Neuronal stem cell (in vitro differentiated cells): ENCODE data around the gene CERCAM.
A peak's percentile ranks its signal among the peaks of the same experiment; 100 is the strongest.

Source experiments
- DNase-seq: peaks from one replicate; pipeline ENCODE4 v3.0.0-alpha.2; 2013; ENCODE audit warnings: low spot score
- H2AFZ ChIP-seq: one replicate; pipeline ENCODE4 v1.6.1; 2013; ENCODE audit warnings: mild to moderate bottlenecking, low read length, inconsistent platforms
- H2AK5ac ChIP-seq: 2 replicates; pipeline ENCODE4 v1.6.1; 2013; ENCODE audit warnings: low read depth, mild to moderate bottlenecking, inconsistent platforms, low read length, moderate library complexity, mixed read lengths
- H2BK120ac ChIP-seq: 2 replicates; pipeline ENCODE4 v1.6.1; 2013; ENCODE audit warnings: low read depth, mild to moderate bottlenecking, inconsistent platforms, low read length, moderate library complexity, mixed read lengths
- H2BK12ac ChIP-seq: one replicate; pipeline ENCODE4 v1.6.1; 2013; ENCODE audit warnings: low read length, inconsistent platforms
- H2BK15ac ChIP-seq: 2 replicates; pipeline ENCODE4 v1.6.1; 2013; ENCODE audit warnings: mild to moderate bottlenecking, low read length, inconsistent platforms, mixed read lengths
- H2BK5ac ChIP-seq: one replicate; pipeline ENCODE4 v1.6.1; 2013; ENCODE audit warnings: inconsistent platforms, mild to moderate bottlenecking, low read length, moderate library complexity
- H3K14ac ChIP-seq: one replicate; pipeline ENCODE4 v1.6.1; 2013; ENCODE audit warnings: low read length, inconsistent platforms
- H3K18ac ChIP-seq: 2 replicates; pipeline ENCODE4 v1.6.1; 2013; ENCODE audit warnings: low read length, inconsistent platforms
- H3K23ac ChIP-seq: 2 replicates; pipeline ENCODE4 v1.6.1; 2013; ENCODE audit warnings: low read depth, mild to moderate bottlenecking, mixed read lengths, low read length, inconsistent platforms; ENCODE audit not compliant: poor library complexity
- H3K27ac ChIP-seq: replicated peaks from 3 replicates; pipeline ENCODE4 v1.5.1; 2013; ENCODE audit warnings: low read length, inconsistent platforms
- H3K27me3 ChIP-seq, 3 experiments: 2 replicates each; pipeline ENCODE4 v1.6.1; 2013; ENCODE audit warnings: low read length in 3 of 3, mild to moderate bottlenecking in 2 of 3, inconsistent platforms in 1 of 3, low read depth in 1 of 3, mixed read lengths in 1 of 3, moderate library complexity in 1 of 3; ENCODE audit not compliant: control insufficient read depth in 3 of 3, insufficient read depth in 3 of 3
- H3K36me3 ChIP-seq, 2 donors: replicated peaks in 1 of 2; 2 replicates each; pipeline ENCODE4 v1.6.1; 2013; ENCODE audit warnings: low read length in 2 of 2; ENCODE audit not compliant: control insufficient read depth in 2 of 2, insufficient read depth in 2 of 2
- H3K4ac ChIP-seq: 2 replicates; pipeline ENCODE4 v1.6.1; 2013; ENCODE audit warnings: inconsistent platforms, mild to moderate bottlenecking, low read length, moderate library complexity
- H3K4me1 ChIP-seq, 2 donors: 1 replicate in 1 of 2; 2 replicates in 1 of 2; pipeline ENCODE4 v1.6.1; 2013; ENCODE audit warnings: low read length in 2 of 2, low read depth in 1 of 2; ENCODE audit not compliant: control insufficient read depth in 2 of 2, insufficient read depth in 1 of 2
- H3K4me2 ChIP-seq: one replicate; pipeline ENCODE4 v1.6.1; 2013; ENCODE audit warnings: mild to moderate bottlenecking, low read length, inconsistent platforms; ENCODE audit not compliant: insufficient read depth, poor library complexity, severe bottlenecking
- H3K4me3 ChIP-seq, 2 donors: 2 replicates each; pipeline ENCODE4 v1.5.1; 2013; ENCODE audit warnings: low read length in 2 of 2, mild to moderate bottlenecking in 2 of 2, inconsistent platforms in 1 of 2, moderate library complexity in 1 of 2
- H3K79me1 ChIP-seq: one replicate; pipeline ENCODE4 v1.6.1; 2013; ENCODE audit warnings: low read depth, mild to moderate bottlenecking, inconsistent platforms, low read length, moderate library complexity
- H3K9ac ChIP-seq: one replicate; pipeline ENCODE4 v1.6.1; 2013; ENCODE audit warnings: mild to moderate bottlenecking, low read depth, low read length, inconsistent platforms; ENCODE audit not compliant: poor library complexity
- H3K9me3 ChIP-seq, 2 donors: replicated peaks in 1 of 2; 2 replicates each; pipeline versions ENCODE3 to v1.6.1; 2013; ENCODE audit warnings: low read length in 2 of 2, mild to moderate bottlenecking in 2 of 2, inconsistent platforms in 1 of 2, low read depth in 1 of 2, mixed read lengths in 1 of 2, moderate library complexity in 1 of 2; ENCODE audit not compliant: control insufficient read depth in 2 of 2, insufficient read depth in 1 of 2
- H4K8ac ChIP-seq: one replicate; pipeline ENCODE4 v1.6.1; 2013; ENCODE audit warnings: low read depth, mild to moderate bottlenecking, inconsistent platforms, low read length, moderate library complexity
- H4K91ac ChIP-seq: one replicate; pipeline ENCODE4 v1.6.1; 2013; ENCODE audit warnings: low read length, low read depth, mild to moderate bottlenecking, inconsistent platforms; ENCODE audit not compliant: poor library complexity
- WGBS, 2 donors: extraction: QIAGEN DNeasy Blood & Tissue Kit; methylation state at CpG; one replicate each; pipeline ENCODE4 v1.1.7; 2013; ENCODE audit warnings: missing lambda C conversion rate in 2 of 2, mixed read lengths in 1 of 2; ENCODE audit not compliant: insufficient read length in 2 of 2, insufficient replicate concordance in 1 of 2; ENCODE audit errors: extremely low coverage in 2 of 2; 5-methylcytosine and 5-hydroxymethylcytosine counted together

Gene CERCAM

DNA sequence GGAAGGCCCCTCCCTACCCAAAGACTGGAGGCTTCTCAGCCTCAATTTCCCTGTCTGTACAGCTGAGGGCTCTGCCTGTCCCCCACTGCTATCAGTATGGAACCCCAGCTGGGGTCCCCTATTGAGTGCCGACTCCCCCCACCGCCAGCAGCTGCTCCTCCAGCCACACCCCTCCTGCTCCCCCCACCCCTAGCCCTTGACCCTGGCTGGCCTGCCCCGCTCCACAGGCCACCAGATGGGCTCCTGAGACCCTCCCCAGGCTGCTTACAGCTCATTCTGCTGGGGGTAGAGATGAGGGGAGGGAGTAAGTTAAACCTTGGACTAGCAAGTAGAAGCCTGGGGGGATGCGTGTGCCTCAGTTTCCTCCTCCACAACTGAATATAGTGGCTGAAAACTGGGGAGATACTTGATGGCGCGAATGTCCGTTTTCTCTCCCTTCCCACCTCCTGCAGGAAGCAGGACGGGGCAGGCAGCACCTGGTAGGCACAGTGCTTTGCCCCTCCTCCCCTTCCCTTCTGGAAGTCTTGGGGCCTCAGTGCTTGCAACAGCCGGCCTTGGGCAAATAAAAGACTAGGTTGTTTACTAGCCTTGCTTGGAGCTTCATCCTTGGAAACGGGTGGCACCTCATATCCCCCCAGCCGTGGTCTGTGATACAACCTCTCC lies 30.4 kb upstream of the CERCAM start:
- H3K27ac ChIP-seq = no peak overlapping the region

GRCh38 chr9:128390813-128391711 lies 29.6 kb upstream of the CERCAM start:
- Histone ChIP-seq H2BK15ac (no peak overlapping the region), H3K9me3 (no peaks in the 10 kb centered on the region), H3K18ac (no peak overlapping the region), H3K4me3 (peak overlapping the region in 1 of 2 donors; percentile 93), H3K4me1 (peaks cover 11 to 72% of the 10 kb centered on the region in 2 donors), H2BK5ac (no peak overlapping the region), H3K4me2 (no peak overlapping the region), H3K79me1 (no peaks in the 10 kb centered on the region), H4K8ac (no peak overlapping the region), H2BK120ac (no peak overlapping the region), H3K36me3 (peaks cover 11 to 65% of the 10 kb centered on the region in 2 donors), H3K4ac (no peak overlapping the region), H3K27ac (no peak overlapping the region), H3K27me3 (peaks cover 0 to 96% (median 26%) of the 10 kb centered on the region in 3 experiments), H4K91ac (no peak overlapping the region), H3K23ac (no peak overlapping the region), H2AK5ac (no peak overlapping the region), H3K9ac (no peak overlapping the region), H2AFZ (no peak overlapping the region), H3K14ac (no peak overlapping the region), H2BK12ac (no peak overlapping the region)
- WGBS, 2 donors = no CpG with 5 or more reads among the region's 8 CpGs
- no peak for DNase-seq

More for the DNA sequence above, 30.4 kb upstream of the CERCAM start:
- Histone ChIP-seq H3K36me3 (peaks cover 11 to 65% of the 10 kb centered on the region in 2 donors), H3K27me3 (peaks cover 0 to 99% (median 26%) of the 10 kb centered on the region in 3 experiments), H3K4ac (no peak overlapping the region), H2AK5ac (no peak overlapping the region), H3K4me2 (no peak overlapping the region), H3K9me3 (no peaks in the 10 kb centered on the region), H4K8ac (no peak overlapping the region), H2BK120ac (no peak overlapping the region), H3K9ac (peak overlapping the region; percentile 46), H2BK12ac (no peak overlapping the region), H3K79me1 (no peaks in the 10 kb centered on the region), H2BK5ac (no peak overlapping the region), H3K18ac (no peak overlapping the region), H3K23ac (no peak overlapping the region), H3K14ac (no peak overlapping the region), H4K91ac (no peak overlapping the region), H3K4me1 (peaks cover 11 to 78% of the 10 kb centered on the region in 2 donors), H2BK15ac (no peak overlapping the region), H2AFZ (no peak overlapping the region), H3K4me3 (peak overlapping the region in 1 of 2 donors; percentile 93)
- no CpG with 5 or more reads among the region's 11 CpGs for WGBS, 2 donors
- DNase-seq = no peak

DNA sequence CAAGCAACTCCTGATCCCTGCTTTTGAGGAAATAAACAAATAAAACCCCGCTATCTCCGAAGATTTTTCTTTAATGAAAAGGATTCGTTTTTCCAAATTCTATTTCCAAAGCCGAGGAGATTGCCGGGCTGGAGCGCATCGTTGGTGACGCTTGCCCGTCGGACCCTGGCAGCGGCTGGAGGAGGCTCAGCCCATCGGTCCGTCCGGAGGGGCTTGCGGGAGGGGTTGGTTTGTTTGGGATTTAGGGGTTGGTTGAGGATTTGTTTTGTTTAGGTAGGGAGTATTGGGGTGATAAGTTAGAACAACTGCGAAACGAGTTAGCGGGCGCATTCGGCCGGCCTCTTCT lies 28.7 kb upstream of the CERCAM start:
- no peak overlapping the region for H4K91ac ChIP-seq
- WGBS, 2 donors = 100% methylated on average over 1 of the region's 21 CpGs; no CpG with 5 or more reads in 1 of the 2 donors
- peak overlapping the region; percentile 84 for H2AK5ac ChIP-seq
- peaks cover 11 to 66% of the 10 kb centered on the region in 2 donors for H3K4me1 ChIP-seq
- H3K79me1 ChIP-seq = no peaks in the 10 kb centered on the region
- peaks cover 11 to 57% of the 10 kb centered on the region in 2 donors for H3K36me3 ChIP-seq
- no peak overlapping the region for H3K23ac ChIP-seq
- no peak overlapping the region for H2AFZ ChIP-seq
- H3K18ac ChIP-seq = no peak overlapping the region
- H2BK12ac ChIP-seq = no peak overlapping the region
- H3K9me3 ChIP-seq = peaks cover 0 to 2% of the 10 kb centered on the region in 2 donors
- H3K9ac ChIP-seq = peak overlapping the region; percentile 51
- no peak overlapping the region for H3K4ac ChIP-seq
- H3K14ac ChIP-seq = no peak overlapping the region
- H3K4me2 ChIP-seq = no peak overlapping the region
- no peak for DNase-seq
- H2BK120ac ChIP-seq = no peak overlapping the region
- no peak overlapping the region for H4K8ac ChIP-seq
- H2BK15ac ChIP-seq = peak overlapping the region; percentile 34
- H2BK5ac ChIP-seq = no peak overlapping the region
- H3K27ac ChIP-seq = no peak overlapping the region
- H3K27me3 ChIP-seq = peaks cover 0 to 94% (median 29%) of the 10 kb centered on the region in 3 experiments
- H3K4me3 ChIP-seq = peak overlapping the region in 1 of 2 donors; percentile 93
